C4-2B (cell line): Measurements from ENCODE around the gene PRKD2.

Experiments
- ZFX ChIP-seq: fragments of 450-650 bp; IDR thresholded peaks from 2 replicates; pipeline ENCODE4 v1.6.1; 2017
- TF ChIP-seq, protein P1 (sequence below): fragments of 450-650 bp; conservative IDR thresholded peaks from 2 replicates; pipeline ENCODE4 v1.5.1; 2017; ENCODE audit warnings: mild to moderate bottlenecking

DNA sequence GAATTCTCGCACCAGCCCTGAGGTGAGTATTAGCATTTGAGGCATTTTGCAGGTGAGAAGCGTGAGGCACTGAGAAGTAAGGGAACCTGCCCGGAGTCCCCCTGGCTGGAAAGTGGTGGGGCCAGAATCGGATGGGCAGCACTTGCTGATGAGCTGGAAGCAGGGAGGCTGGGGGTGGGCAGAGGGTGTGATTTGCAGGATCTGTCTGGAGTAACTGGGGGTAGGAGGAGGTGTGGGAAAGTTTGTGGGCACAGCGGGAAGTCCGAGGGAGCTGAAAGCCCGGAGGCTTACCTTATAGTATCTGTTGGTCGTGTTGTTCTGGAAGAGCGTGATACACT is 20.1 kb downstream of the PRKD2 start:
- TF ChIP-seq, protein P1, sequence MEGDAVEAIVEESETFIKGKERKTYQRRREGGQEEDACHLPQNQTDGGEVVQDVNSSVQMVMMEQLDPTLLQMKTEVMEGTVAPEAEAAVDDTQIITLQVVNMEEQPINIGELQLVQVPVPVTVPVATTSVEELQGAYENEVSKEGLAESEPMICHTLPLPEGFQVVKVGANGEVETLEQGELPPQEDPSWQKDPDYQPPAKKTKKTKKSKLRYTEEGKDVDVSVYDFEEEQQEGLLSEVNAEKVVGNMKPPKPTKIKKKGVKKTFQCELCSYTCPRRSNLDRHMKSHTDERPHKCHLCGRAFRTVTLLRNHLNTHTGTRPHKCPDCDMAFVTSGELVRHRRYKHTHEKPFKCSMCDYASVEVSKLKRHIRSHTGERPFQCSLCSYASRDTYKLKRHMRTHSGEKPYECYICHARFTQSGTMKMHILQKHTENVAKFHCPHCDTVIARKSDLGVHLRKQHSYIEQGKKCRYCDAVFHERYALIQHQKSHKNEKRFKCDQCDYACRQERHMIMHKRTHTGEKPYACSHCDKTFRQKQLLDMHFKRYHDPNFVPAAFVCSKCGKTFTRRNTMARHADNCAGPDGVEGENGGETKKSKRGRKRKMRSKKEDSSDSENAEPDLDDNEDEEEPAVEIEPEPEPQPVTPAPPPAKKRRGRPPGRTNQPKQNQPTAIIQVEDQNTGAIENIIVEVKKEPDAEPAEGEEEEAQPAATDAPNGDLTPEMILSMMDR, result no peak
- no peak for TF ChIP-seq ZFX
